Fibroblast of skin of left quadriceps (primary cell): Measurements from ENCODE around the gene NEDD4L.
"Not testable (repeated sequence)": the region's sequence is repeated elsewhere in the genome, so short reads cannot be mapped to it uniquely, and the experiment has no call there.

Experiments used
- DNase-seq, 2 experiments: peaks; one replicate each; pipeline ENCODE4 v3.0.0-alpha.2; 2013; ENCODE audit warnings: low read depth in 2 of 2

NEDD4L gene

GRCh38 chr18:58239879-58240278, 195.9 kb downstream of the NEDD4L start:
- DNase-seq: no peak

GRCh38 chr18:58241026-58241679, 197.1 kb downstream of the NEDD4L start:
- DNase-seq: no peak

DNA sequence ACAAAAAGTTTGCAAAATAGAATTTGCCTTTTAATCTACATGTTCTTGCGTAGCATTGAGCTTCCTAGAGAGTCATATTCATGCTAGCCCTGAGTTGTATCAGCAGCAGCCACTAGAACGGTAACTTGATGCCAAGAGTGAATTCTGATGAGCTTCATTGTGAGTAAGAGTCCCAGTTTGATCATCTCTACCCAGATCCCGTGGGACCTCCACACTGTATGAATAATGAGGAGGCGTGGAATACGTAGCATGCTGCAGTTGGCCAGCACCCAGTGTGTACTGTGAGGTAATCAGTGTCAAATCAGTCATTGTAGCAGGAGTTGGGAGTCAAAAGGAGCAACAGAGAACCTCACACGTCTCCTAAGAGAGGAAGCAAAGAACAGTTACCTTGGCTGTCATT, 197.9 kb downstream of the NEDD4L start:
- peak; percentile 83 to 87 for DNase-seq

- DNase-seq: no peak
Measured at GRCh38 chr18:58242435-58242834, 198.4 kb downstream of the NEDD4L start.

DNA sequence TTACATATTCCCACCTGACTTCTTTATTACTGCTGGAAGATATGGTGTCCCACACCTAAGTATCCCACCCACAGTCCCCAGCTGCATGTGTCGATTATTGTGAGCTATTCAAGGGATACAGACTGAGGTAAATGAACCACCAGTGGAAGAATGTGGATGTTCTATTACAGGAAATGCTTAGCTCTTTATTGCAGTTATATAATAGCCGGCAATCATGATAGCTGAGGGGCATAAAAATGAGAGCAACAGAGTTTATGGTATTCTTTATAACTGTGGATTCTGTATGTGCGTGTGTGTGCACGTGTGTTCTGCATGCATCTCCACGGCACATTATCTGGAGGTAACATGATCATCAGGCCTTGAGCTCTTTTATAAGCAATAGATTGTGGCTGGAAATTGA, 198.9 kb downstream of the NEDD4L start:
- no peak for DNase-seq

DNA sequence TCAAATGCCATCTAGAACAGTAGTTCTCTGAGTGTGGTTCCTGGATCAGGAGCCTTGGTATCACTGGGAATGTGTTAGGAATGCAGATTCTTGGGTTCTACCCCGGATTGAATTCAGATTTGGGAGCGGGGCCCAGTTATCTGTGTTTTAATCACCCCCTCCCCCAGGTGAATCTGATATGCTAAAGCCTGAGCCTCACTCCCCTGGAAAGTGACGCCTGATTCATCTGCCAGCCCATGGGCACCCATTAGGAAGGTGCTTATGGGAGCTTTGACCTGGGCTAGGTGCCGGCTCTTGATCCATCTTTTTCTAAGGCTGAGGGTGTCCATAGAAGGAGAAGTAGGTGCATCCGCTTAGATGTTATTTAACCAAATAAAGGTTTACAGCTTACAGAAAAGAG, 199.4 kb downstream of the NEDD4L start:
- no peak for DNase-seq

GRCh38 chr18:58247363-58247834, 203.4 kb downstream of the NEDD4L start:
- no peak for DNase-seq

GRCh38 chr18:58249712-58250111, 205.7 kb downstream of the NEDD4L start:
- DNase-seq: peak; percentile 68 to 72

- DNase-seq: no peak
Measured at GRCh38 chr18:58251416-58251815, 207.4 kb downstream of the NEDD4L start.

- peak in 1 of 2 experiments; percentile 25 for DNase-seq
Measured at GRCh38 chr18:58252166-58252565, 208.1 kb downstream of the NEDD4L start.

GRCh38 chr18:58253318-58253717, 209.3 kb downstream of the NEDD4L start:
- no peak for DNase-seq

- no peak for DNase-seq
Measured at GRCh38 chr18:58253871-58254270, 209.8 kb downstream of the NEDD4L start.

GRCh38 chr18:58254873-58255511, 211.0 kb downstream of the NEDD4L start:
- DNase-seq: peak in 1 of 2 experiments; percentile 34

GRCh38 chr18:58255701-58256311, 211.8 kb downstream of the NEDD4L start:
- DNase-seq: no peak

- no peak for DNase-seq
Measured at GRCh38 chr18:58256316-58257080, 212.5 kb downstream of the NEDD4L start.

- DNase-seq: peak in 1 of 2 experiments; percentile 25
Measured at GRCh38 chr18:58257461-58257860, 213.4 kb downstream of the NEDD4L start.

DNA sequence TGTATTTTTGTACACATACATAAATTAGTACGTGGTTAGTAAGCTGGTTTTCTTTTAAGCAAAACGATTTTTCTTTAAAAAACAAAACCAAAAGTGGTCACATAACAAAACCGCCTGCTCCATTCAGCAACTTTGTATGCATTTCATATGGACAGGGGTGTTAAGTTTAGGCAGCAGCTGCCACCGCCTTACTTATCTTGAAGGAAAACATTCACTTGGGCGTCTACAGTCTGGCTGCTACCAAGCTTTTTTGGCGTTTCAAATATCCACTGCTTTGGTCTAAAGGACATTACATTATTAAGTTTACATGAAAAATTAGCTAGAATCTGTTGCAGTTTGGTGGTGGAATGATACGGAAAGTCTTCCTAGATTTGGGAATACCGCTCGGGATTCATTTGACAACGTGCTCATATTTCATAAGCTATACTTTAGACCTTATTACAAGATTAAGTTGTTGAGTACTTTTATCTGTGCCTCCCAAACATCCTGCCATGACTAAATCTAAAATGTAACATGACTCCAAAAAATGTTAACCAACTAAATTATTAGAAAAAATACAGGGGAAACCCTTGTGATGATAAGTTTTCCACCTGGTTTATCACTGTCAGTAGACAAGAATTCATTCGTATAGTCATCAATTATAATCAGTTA, 214.8 kb downstream of the NEDD4L start:
- DNase-seq: no peak

- DNase-seq: peak in 1 of 2 experiments; percentile 18
Measured at GRCh38 chr18:58263055-58263957, 219.3 kb downstream of the NEDD4L start.

DNA sequence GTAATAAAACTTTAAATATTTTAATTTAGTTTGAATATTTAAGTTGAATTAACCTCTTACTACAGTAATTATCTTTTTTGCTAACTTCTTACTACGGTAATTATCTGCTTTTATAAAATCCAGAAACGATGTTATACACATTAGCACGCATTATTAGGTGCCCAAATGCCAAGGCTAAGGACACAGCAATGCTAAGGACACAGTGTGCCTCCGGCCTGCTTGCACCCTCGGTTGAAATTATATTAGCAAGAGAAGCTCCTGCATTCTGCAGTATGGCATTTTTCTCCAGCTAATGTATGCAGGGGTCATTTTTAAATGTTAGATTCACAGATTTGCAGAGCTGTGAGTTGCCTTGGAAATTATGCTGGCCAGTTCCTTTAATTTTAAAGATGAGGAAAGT, 220.0 kb downstream of the NEDD4L start:
- no peak for DNase-seq

DNA sequence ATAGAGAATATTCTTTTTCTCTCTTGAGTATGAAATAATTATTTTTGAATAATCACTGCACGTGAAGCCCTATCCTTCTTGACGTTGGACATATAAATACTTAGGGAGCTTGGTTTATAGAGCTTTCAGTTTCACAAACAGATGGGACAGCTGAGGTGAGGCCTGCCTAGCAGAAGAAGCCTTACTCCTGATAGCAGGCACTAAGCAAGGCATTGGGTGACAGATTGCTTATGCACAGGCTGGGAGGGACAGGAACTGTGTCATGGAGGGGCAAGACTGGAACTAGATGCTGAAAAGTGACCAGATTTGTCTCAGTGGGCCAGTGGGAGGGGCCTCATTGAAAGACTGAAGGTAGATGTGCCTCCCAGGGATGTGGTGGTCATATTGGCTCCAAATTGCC, 220.8 kb downstream of the NEDD4L start:
- DNase-seq: no peak

GRCh38 chr18:58265489-58265888, 221.5 kb downstream of the NEDD4L start:
- not testable (repeated sequence) for DNase-seq
